MM.1S (cell line): ENCODE results near the gene PBX3.

Source experiments
- DNase-seq: peaks from one replicate; pipeline ENCODE4 v3.0.0-alpha.2; 2015
- H2AFZ ChIP-seq: fragments of 300-600 bp; sonication (generic); 2 replicates; pipeline ENCODE4 v1.6.0; 2016; ENCODE audit warnings: antibody characterized with exemption, low read length
- H3F3A ChIP-seq: fragments of 300-600 bp; sonication (generic); 2 replicates; pipeline ENCODE4 v1.6.1; 2016; ENCODE audit warnings: mild to moderate bottlenecking, antibody characterized with exemption, low read length, moderate library complexity, mixed read lengths; ENCODE audit not compliant: insufficient read depth
- H3K27ac ChIP-seq: fragments of 300-600 bp; sonication (generic); 2 replicates; pipeline ENCODE4 v1.5.1; 2016; ENCODE audit warnings: mild to moderate bottlenecking, low read length
- H3K27me3 ChIP-seq: fragments of 300-600 bp; sonication (generic); replicated peaks from 2 replicates; pipeline ENCODE4 v1.6.0; 2016; ENCODE audit warnings: low read length; ENCODE audit not compliant: insufficient read depth
- H3K36me3 ChIP-seq: fragments of 300-600 bp; sonication (generic); replicated peaks from 2 replicates; pipeline ENCODE4 v1.6.1; 2016; ENCODE audit warnings: mild to moderate bottlenecking, low read length, mixed read lengths; ENCODE audit not compliant: insufficient read depth
- H3K4me1 ChIP-seq: fragments of 300-600 bp; sonication (generic); 2 replicates; pipeline ENCODE4 v1.6.1; 2016; ENCODE audit warnings: low read length, mixed read lengths
- H3K4me2 ChIP-seq: fragments of 300-600 bp; sonication (generic); 2 replicates; pipeline ENCODE4 v1.6.0; 2016; ENCODE audit warnings: low read depth, low read length
- H3K4me3 ChIP-seq: fragments of 300-600 bp; sonication (generic); 2 replicates; pipeline ENCODE4 v1.5.1; 2016; ENCODE audit warnings: low read length, mixed read lengths
- H3K79me2 ChIP-seq: fragments of 300-600 bp; sonication (generic); 2 replicates; pipeline ENCODE4 v1.6.1; 2016; ENCODE audit warnings: mixed run types, low read length, mixed read lengths
- H3K9ac ChIP-seq: fragments of 300-600 bp; sonication (generic); 2 replicates; pipeline ENCODE4 v1.6.1; 2016; ENCODE audit warnings: low read length, mixed read lengths
- H3K9me2 ChIP-seq: fragments of 300-600 bp; sonication (generic); replicated peaks from 2 replicates; pipeline ENCODE4 v1.6.1; 2016; ENCODE audit warnings: mild to moderate bottlenecking, low read length, mixed read lengths; ENCODE audit not compliant: insufficient read depth
- H3K9me3 ChIP-seq: fragments of 300-600 bp; sonication (generic); replicated peaks from 2 replicates; pipeline ENCODE4 v1.6.1; 2016; ENCODE audit warnings: mild to moderate bottlenecking, low read length, mixed read lengths; ENCODE audit not compliant: insufficient read depth
- H4K20me1 ChIP-seq: fragments of 300-600 bp; sonication (generic); 2 replicates; pipeline ENCODE4 v1.6.1; 2016; ENCODE audit warnings: mild to moderate bottlenecking, low read length, moderate library complexity, mixed read lengths; ENCODE audit not compliant: insufficient read depth
- CTCF ChIP-seq: fragments of 300-600 bp; sonication (generic); IDR thresholded peaks from 2 replicates; pipeline ENCODE4 v1.5.1; 2016; ENCODE audit warnings: antibody characterized with exemption, low read length, mixed read lengths
- EZH2 ChIP-seq: fragments of 300-600 bp; sonication (generic); optimal IDR thresholded peaks from 2 replicates; pipeline ENCODE3; 2017; ENCODE audit warnings: low read depth, mild to moderate bottlenecking, antibody characterized with exemption, low read length, mixed read lengths
- EZH2phosphoT487 ChIP-seq: fragments of 300-600 bp; sonication (generic); IDR thresholded peaks from 2 replicates; pipeline ENCODE4 v1.6.1; 2018; ENCODE audit warnings: antibody characterized with exemption, low read length

PBX3 gene

DNA sequence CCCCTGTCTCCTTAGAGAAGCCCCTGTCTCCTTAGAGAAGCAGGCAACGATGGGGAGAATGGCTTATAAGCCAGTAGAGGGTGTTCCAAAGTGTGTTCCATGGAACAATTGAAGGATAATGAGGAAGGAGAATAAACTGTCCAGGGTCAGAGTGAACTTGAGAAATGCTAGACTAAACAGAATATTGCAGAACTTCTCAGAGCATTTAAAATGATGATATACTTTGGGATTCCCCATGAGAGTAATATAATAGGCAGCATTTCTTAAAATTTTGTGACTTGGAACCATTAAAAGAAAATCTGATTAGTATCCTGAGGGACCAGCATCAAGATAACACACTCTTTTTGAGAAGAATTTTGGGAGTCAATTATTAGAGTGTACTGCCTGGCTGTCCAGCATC is 116.8 kb downstream of the PBX3 start:
- TF ChIP-seq EZH2 (no peak), CTCF (no peak), EZH2phosphoT487 (no peak)
- Histone ChIP-seq H3K4me1 (no peaks in the 10 kb centered on the region), H4K20me1 (no peaks in the 10 kb centered on the region), H3K9me2 (no peaks in the 10 kb centered on the region), H3K9ac (no peak overlapping the region), H3K36me3 (no peaks in the 10 kb centered on the region), H3K4me2 (no peak overlapping the region), H3K9me3 (no peaks in the 10 kb centered on the region), H3K27me3 (no peaks in the 10 kb centered on the region), H3K79me2 (no peaks in the 10 kb centered on the region), H2AFZ (no peak overlapping the region), H3F3A (no peaks in the 10 kb centered on the region), H3K4me3 (no peak overlapping the region), H3K27ac (no peak overlapping the region)
- DNase-seq, result no peak

DNA sequence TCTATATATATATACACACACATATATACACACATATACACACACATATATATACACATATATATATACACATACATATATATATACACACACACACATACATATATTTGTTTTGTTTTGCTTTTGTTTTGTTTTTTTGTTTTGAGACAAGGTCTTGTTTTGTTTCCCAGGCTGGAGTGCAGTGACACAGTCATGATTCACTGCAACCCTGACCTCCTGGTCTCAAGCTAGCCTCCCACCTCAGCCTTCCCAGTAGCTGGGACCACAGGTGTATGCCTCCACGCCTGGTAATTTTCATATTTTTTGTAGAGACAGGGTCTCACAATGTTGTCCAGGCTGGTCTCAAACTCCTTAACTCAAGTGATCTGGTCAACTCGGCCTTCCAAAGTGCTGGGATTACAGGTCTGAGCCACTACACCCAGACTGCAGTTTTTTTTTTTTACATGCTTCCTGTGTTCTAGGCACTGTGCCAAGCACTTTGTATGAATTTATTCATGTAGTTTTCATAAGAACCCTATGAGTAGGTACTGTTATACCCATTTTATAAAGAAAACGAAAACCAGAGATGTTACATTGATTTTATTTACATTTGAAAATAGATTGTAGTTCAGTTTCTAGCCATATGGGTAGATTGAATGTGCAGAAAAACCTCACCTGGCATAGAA is 120.7 kb downstream of the PBX3 start:
- Histone ChIP-seq H3K9me2 (no peaks in the 10 kb centered on the region), H3K9ac (no peak overlapping the region), H3K4me1 (no peaks in the 10 kb centered on the region), H3K79me2 (no peaks in the 10 kb centered on the region), H3K27me3 (no peaks in the 10 kb centered on the region), H3F3A (no peaks in the 10 kb centered on the region), H3K9me3 (no peaks in the 10 kb centered on the region), H3K27ac (no peak overlapping the region), H4K20me1 (no peaks in the 10 kb centered on the region), H3K4me3 (no peak overlapping the region), H3K4me2 (no peak overlapping the region), H3K36me3 (no peaks in the 10 kb centered on the region), H2AFZ (no peak overlapping the region)
- DNase-seq, result no peak
- TF ChIP-seq EZH2, result no peak
- no peak for TF ChIP-seq CTCF
- TF ChIP-seq EZH2phosphoT487, result no peak

- H3K79me2 ChIP-seq, result no peaks in the 10 kb centered on the region
- 0 out of 2 replicates have a peak, but pooled peaks cover 2% of the 10 kb centered on the region for H3K4me1 ChIP-seq
- no peaks in the 10 kb centered on the region for H3F3A ChIP-seq
- no peaks in the 10 kb centered on the region for H3K27me3 ChIP-seq
- H3K4me3 ChIP-seq, result no peak overlapping the region
- H3K9me3 ChIP-seq, result no peaks in the 10 kb centered on the region
- no peak overlapping the region for H3K4me2 ChIP-seq
- no peaks in the 10 kb centered on the region for H3K9me2 ChIP-seq
- H4K20me1 ChIP-seq, result no peaks in the 10 kb centered on the region
- no peak overlapping the region for H3K27ac ChIP-seq
- DNase-seq, result no peak
- TF ChIP-seq CTCF (no peak), EZH2phosphoT487 (no peak), EZH2 (no peak)
- no peaks in the 10 kb centered on the region for H3K36me3 ChIP-seq
- no peak overlapping the region for H3K9ac ChIP-seq
- no peak overlapping the region for H2AFZ ChIP-seq
These were observed 131.0 kb downstream of the PBX3 start for GRCh38 chr9:125878164-125878631.
